ENCODE results near the gene PELI1.

PELI1 gene

GRCh38 chr2:64122358-64122757 is 21.9 kb downstream of the PELI1 start:
- Histone ChIP-seq H3K4me3 (ENCODE audit: low read depth, low read length, poor library complexity, severe bottlenecking) (peak overlapping the region; percentile 10), H2AFZ (ENCODE audit: low read length) (no peak overlapping the region), H3K27me3 (ENCODE audit: insufficient read depth, low read length) (no peaks in the 10 kb centered on the region), H3K9me3 (ENCODE audit: low read length) (no peaks in the 10 kb centered on the region), H3F3A (ENCODE audit: insufficient read depth, low read length) (no peaks in the 10 kb centered on the region), H3K9ac (ENCODE audit: low read length) (no peak overlapping the region), H3K9me2 (ENCODE audit: low read depth, low read length) (no peaks in the 10 kb centered on the region), H3K27ac (ENCODE audit: low read depth, low read length, poor library complexity, severe bottlenecking) (peak overlapping the region; percentile 12), H3K36me3 (ENCODE audit: insufficient read depth, low read length) (peaks cover 44% of the 10 kb centered on the region), H3K4me2 (ENCODE audit: low read length) (peak overlapping the region; percentile 34; the same call in 1 of the 2 replicates), H3K79me2 (ENCODE audit: insufficient read depth, low read length) (peaks cover 99% of the 10 kb centered on the region), H4K20me1 (ENCODE audit: insufficient read depth, low read length) (no peaks in the 10 kb centered on the region), H3K4me1 (ENCODE audit: insufficient read depth, low read length, severe bottlenecking) (peaks cover 79% of the 10 kb centered on the region)
- TF ChIP-seq CTCF (IDR thresholded peaks at IDR 0.05; ENCODE audit: low read length) (no peak), EZH2 (IDR thresholded peaks at IDR 0.05; ENCODE audit: borderline replicate concordance, low read length) (no peak)

- no peaks in the 10 kb centered on the region for H3K27me3 ChIP-seq (ENCODE audit: insufficient read depth, low read length)
- no peaks in the 10 kb centered on the region for H3K9me2 ChIP-seq (ENCODE audit: low read depth, low read length)
- no peak overlapping the region for H3K27ac ChIP-seq (ENCODE audit: low read depth, low read length, poor library complexity, severe bottlenecking)
- H3K4me2 ChIP-seq (ENCODE audit: low read length): no peak overlapping the region
- no peak overlapping the region for H3K9ac ChIP-seq (ENCODE audit: low read length)
- peaks cover 39% of the 10 kb centered on the region for H3K36me3 ChIP-seq (ENCODE audit: insufficient read depth, low read length)
- TF ChIP-seq CTCF (IDR thresholded peaks at IDR 0.05; ENCODE audit: low read length) (no peak), EZH2 (IDR thresholded peaks at IDR 0.05; ENCODE audit: borderline replicate concordance, low read length) (no peak)
- H3K79me2 ChIP-seq (ENCODE audit: insufficient read depth, low read length): peaks cover 99% of the 10 kb centered on the region
- no peak overlapping the region for H3K4me3 ChIP-seq (ENCODE audit: low read depth, low read length, poor library complexity, severe bottlenecking)
- no peaks in the 10 kb centered on the region for H4K20me1 ChIP-seq (ENCODE audit: insufficient read depth, low read length)
- no peaks in the 10 kb centered on the region for H3K9me3 ChIP-seq (ENCODE audit: low read length)
- H3K4me1 ChIP-seq (ENCODE audit: insufficient read depth, low read length, severe bottlenecking): peaks cover 82% of the 10 kb centered on the region
- H3F3A ChIP-seq (ENCODE audit: insufficient read depth, low read length): no peaks in the 10 kb centered on the region
- H2AFZ ChIP-seq (ENCODE audit: low read length): no peak overlapping the region
These were observed 23.3 kb downstream of the PELI1 start for GRCh38 chr2:64120928-64121327.

GRCh38 chr2:64120008-64120407 is 24.2 kb downstream of the PELI1 start:
- H3K9ac ChIP-seq (ENCODE audit: low read length): no peak overlapping the region
- H2AFZ ChIP-seq (ENCODE audit: low read length): no peak overlapping the region
- no peak for TF ChIP-seq EZH2 (IDR thresholded peaks at IDR 0.05; ENCODE audit: borderline replicate concordance, low read length)
- no peak for TF ChIP-seq CTCF (IDR thresholded peaks at IDR 0.05; ENCODE audit: low read length)
- no peaks in the 10 kb centered on the region for H3K9me3 ChIP-seq (ENCODE audit: low read length)
- no peaks in the 10 kb centered on the region for H3F3A ChIP-seq (ENCODE audit: insufficient read depth, low read length)
- H4K20me1 ChIP-seq (ENCODE audit: insufficient read depth, low read length): no peaks in the 10 kb centered on the region
- no peak overlapping the region for H3K4me3 ChIP-seq (ENCODE audit: low read depth, low read length, poor library complexity, severe bottlenecking)
- peaks cover 99% of the 10 kb centered on the region for H3K79me2 ChIP-seq (ENCODE audit: insufficient read depth, low read length)
- no peaks in the 10 kb centered on the region for H3K9me2 ChIP-seq (ENCODE audit: low read depth, low read length)
- H3K4me2 ChIP-seq (ENCODE audit: low read length): no peak overlapping the region
- peaks cover 32% of the 10 kb centered on the region; the same call in 1 of the 2 replicates for H3K36me3 ChIP-seq (ENCODE audit: insufficient read depth, low read length)
- no peaks in the 10 kb centered on the region for H3K27me3 ChIP-seq (ENCODE audit: insufficient read depth, low read length)
- no peak overlapping the region for H3K27ac ChIP-seq (ENCODE audit: low read depth, low read length, poor library complexity, severe bottlenecking)
- H3K4me1 ChIP-seq (ENCODE audit: insufficient read depth, low read length, severe bottlenecking): peaks cover 86% of the 10 kb centered on the region
